NOMO-1 (cell line): Measurements from ENCODE around the gene SLC43A3.
"Not testable (repeated sequence)": the region's sequence is repeated elsewhere in the genome, so short reads cannot be mapped to it uniquely, and the experiment has no call there.

ENCODE experiments used
- DNase-seq, 2 experiments: peaks; one replicate each; lab custom pipeline; 2025; ENCODE audit not compliant: unreplicated experiment in 2 of 2; lab: John Stamatoyannopoulos, UW

The SLC43A3 gene

GRCh38 chr11:57387289-57388030, 39.5 kb downstream of the SLC43A3 start:
- DNase-seq: no peak

DNA sequence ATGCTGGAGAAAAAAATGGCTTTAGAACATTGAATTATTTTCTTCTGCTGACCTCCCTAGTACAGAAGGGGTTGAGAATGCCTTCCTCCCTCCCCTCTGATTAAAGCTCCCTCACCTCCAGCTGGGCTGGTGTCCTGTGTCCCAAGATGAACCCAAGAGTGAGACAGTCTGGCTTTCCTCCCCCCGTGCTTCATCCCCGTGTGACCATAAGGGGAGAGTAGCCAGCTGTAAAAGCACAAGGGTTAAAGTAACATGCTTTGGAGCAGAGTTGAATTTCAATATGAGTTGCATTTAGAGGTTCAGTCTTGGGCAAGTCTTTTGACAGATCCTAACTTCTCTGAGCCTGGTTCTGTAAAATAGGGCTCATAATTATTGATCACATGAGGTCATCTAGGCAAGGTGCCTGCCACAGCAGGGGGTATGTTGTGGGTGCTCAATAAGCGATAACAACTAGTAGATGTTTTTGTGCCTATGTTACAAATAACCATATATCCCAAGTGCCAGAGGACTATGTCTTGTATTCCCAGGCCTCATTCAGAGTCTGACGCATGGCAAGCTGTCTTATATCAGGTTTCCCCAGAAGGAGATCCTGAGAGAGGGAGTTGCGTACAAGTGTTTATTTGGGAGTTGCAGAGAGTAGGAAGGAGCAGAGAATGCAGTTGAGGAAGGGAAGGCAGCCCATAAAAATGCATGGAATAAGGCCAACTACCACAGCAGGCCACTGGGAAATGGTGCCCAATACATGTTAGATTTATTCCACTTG, 40.6 kb downstream of the SLC43A3 start:
- DNase-seq: no peak

DNA sequence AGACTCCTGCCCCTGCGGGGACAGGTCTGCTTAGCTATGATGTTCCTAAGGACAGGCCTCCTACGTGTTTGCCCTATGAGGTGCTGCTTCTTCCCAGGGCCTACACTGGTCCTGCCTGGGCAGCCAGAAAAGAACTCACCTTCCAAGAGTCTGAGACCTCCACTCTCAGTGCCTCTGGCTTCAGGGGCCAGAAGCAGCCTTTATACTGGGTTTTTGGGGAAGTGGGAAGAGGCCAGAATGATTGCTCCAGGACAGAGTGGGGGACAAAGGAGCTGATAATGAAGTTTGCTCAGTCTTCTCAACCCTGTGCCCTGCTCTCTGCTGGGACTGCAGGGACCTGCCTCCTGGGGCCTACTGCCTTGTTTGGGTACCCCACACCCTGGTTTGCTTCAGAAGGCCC, 45.9 kb downstream of the SLC43A3 start, which contains the start of gene PRG3:
PRG3 (minus strand) TSS at position 176 of the 400 bp plus-strand sequence. CDS start 442 bp downstream, outside the sequence.
- DNase-seq: no peak

DNA sequence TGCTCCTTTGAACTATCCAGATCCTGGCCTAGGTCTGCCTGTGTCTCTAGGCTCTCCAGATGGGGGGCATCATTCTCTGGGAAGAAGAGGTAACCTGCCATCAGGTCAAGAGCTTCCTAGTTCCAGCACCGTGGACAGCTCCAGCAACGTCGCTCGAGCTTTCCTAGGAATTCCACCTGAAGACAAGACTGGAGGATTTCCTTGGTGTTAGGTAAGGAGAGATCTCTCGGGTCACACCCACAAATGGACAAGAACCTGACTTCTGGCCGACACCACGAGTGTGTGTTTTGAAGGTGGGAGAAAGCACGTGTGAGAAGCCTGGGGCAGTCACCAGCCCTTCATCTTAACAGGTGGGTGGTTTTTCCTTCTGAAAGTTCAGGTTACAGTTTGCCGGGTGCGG, 47.2 kb downstream of the SLC43A3 start:
- DNase-seq: no peak

GRCh38 chr11:57378186-57378585, 48.7 kb downstream of the SLC43A3 start:
- DNase-seq: no peak

- no peak for DNase-seq
Measured at GRCh38 chr11:57377107-57377506, 49.8 kb downstream of the SLC43A3 start.

DNA sequence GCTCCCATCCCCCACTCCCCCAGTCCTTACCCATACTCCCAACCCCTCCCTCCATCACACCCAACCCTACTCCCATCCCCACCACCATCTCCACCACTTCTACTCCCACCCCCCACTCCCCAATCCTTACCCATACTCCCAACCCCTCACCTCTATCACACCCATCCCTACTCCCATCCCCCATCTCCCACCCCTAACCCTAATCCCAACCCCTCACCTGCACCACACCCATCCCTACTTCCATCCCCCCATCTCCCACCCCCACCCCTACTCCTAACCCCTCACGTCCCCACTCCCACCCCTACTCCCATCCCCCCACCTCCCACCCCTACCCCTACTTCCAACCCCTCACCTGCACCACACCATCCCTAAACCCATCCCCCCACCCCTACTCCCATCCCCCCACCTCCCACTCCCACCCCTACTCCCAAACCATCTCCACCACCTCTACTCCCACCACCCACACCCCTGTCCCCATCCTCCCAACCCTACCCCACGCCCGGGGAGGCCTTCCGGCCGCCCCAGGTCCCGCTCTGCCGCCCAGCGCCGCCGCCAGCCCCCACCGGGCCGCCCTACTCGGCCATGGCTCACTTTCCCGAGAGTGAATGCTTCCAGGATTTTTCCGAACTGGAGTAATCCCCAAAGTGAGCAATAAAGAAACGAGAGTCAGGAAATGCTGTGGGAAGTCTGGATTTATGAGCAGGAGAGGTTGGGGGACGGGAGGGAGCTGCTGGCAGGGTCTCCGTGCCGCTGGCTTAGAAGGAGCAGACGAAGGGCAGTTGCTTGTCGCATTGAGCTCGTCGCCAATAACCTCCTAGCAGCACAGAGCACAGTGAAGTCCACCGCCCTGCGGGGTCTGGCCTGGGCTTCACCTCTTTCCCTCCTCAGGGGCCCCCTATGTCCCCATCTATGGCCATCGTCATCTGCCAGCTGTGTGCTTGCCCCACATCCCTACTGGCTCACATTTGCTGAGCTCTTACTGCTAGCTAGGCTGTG, 50.5 kb downstream of the SLC43A3 start:
- no peak for DNase-seq

DNA sequence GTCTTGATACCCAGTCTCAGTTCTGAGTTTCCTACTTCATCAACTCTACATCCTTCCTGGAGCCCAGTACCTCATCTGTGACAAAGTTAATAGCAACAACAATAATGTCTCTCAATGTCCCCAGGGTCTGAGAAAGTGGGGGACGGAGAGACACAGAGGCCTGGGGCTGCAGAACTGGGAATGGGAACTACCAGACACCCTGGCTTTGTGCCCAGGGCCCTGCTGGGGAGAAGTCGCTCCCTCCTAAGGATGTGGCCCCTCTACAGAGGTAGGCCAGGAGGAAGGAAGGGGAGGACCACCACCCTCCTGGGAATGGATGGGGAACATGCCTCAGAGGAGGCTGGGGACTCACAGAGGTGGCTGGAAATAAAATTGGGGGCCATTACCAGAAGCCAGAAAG, 51.4 kb downstream of the SLC43A3 start:
- no peak for DNase-seq

GRCh38 chr11:57374966-57375365, 52.0 kb downstream of the SLC43A3 start:
- no peak for DNase-seq

GRCh38 chr11:57373146-57373545, 53.8 kb downstream of the SLC43A3 start:
- DNase-seq: no peak

DNA sequence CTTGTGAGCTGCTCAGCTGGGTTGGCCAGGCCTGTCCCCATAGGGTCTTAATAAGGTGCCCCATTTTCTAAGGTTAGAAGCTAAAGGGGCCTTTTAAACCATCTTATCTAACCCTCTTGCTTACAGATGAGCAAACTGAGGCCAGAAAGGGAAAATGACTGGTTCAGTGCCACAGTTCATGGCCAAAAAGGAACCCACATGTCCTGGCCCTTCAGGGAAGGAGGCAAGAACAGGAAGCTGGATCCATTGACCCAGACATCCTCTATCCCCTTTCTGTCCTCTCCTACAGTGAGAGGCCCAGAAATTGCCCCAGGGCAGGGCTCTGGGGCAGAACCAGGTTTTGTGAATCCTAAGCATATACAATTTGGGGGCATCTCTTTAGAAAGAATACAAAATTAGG, 56.0 kb downstream of the SLC43A3 start:
- DNase-seq: no peak

GRCh38 chr11:57370251-57370650, 56.7 kb downstream of the SLC43A3 start:
- no peak for DNase-seq

DNA sequence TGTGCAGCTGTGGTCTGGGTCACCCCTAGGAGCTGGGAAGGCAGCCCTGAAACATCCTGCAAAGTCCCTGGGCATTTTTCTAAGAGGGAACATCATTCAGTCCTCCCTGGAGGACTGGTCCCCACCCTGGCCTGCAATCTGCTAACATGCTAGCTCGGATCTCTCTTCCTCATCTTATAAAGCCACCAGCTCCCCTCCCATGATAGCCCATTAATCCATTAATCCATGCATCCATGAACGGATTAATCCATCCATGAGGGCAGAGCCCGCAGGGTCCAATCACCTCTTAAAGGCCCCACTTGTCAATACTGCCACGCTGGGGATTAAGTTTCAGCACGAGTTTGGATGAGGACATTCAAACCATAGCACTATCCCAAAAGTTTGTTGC, 58.1 kb downstream of the SLC43A3 start:
- DNase-seq: no peak

- no peak for DNase-seq
Measured at GRCh38 chr11:57368106-57368844, 58.6 kb downstream of the SLC43A3 start.

DNA sequence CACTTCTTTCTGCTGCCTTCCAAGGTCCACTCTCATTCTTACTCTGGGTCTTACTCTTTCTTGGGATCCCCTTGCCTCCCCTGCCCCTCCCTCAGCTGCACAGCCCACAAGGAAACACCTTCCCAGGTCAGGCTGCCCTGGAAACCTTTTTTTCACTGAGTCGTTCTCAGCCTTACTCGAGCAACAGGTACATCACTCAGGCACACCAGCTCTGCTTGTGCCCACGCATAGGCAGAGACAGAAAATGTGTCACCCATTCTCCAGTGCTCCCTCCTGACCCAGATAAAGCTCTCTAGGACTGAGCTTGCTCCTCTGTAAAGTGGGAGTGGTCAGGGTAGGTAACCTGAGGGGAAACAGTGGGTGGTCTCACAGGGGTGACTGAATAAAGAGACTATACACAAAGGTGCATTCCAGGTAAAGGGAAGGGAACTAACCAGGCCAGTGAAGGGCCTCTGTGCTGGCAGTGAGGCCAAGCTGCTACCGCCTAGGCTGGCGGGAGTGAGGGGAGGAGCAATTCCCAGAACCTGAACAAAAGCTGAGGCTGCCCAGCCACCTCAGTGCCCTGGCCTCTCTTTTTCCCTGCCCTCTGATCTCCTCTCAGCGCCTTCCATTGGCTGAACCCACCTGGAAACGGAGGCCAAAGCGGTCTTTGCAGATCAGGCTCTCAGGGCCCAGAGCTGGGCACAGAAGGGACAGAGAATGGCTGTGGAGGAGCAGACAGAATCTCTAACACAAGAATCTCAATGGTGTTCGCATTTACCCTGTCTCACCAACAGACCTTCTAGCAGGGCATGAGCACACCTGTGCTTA, 61.9 kb downstream of the SLC43A3 start:
- DNase-seq: no peak

- DNase-seq: no peak
Measured at GRCh38 chr11:57363131-57364080, 63.5 kb downstream of the SLC43A3 start.

DNA sequence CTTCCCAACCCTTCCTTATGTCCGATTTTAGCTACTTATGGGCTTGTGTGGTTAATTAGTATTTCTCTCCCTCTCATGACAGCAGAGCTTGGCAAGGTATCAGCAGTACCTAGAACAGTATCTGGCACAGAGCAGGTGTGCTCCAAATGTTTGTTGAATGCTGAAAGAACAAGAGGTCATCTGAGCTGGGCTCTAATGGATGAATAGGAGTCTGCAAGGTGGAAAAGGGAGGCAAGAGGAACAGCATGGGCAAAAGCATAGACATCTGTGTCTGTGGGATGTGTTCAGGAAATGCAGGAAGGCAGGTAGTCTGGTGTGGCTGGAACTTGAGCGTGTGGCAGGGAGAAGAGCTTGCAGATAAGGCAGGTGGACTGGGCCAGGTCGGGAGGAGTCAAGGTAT, 65.0 kb downstream of the SLC43A3 start:
- no peak for DNase-seq

GRCh38 chr11:57361420-57361819, 65.5 kb downstream of the SLC43A3 start:
- DNase-seq: not testable (repeated sequence)
